Activated CD8-positive, alpha-beta T cell treated with anti-CD3 and anti-CD28 coated beads for 36 hours (primary cell): ENCODE data around the gene DENND11. TPM values are rescaled to one million over a fixed set of nuclear protein-coding genes. Genes with fewer than 3 reads are reported as not detected.

ENCODE experiments used
- ATAC-seq: fragments of 200-7000 bp; cut with Tn5 transposase; one replicate; pipeline ENCODE4 v1.10.0; 2021; ENCODE audit warnings: mild to moderate bottlenecking, moderate library complexity
- CTCF ChIA-PET: fragments of 350-600 bp; sonication (Branson Sonifier 250); formaldehyde crosslinking; loops from one replicate; lab custom pipeline; 2021; ENCODE audit warnings: antibody characterized with exemption; lab: Charles Lee
- POLR2A ChIA-PET: fragments of 350-600 bp; sonication (Branson Sonifier 250); formaldehyde crosslinking; loops from one replicate; lab custom pipeline; 2021; ENCODE audit warnings: antibody characterized with exemption; lab: Charles Lee
- DNase-seq: peaks from one replicate; pipeline ENCODE4 v3.0.0-alpha.2; 2020
- H3K27ac Mint-ChIP-seq: one replicate; pipeline ENCODE4 v1.8.0; 2021; ENCODE audit warnings: mild to moderate bottlenecking, mixed read lengths
- H3K27me3 Mint-ChIP-seq: one replicate; pipeline ENCODE4 v1.8.0; 2021; ENCODE audit warnings: mixed read lengths
- H3K36me3 Mint-ChIP-seq: one replicate; pipeline ENCODE4 v1.8.0; 2021; ENCODE audit warnings: low read depth, mixed read lengths
- H3K4me1 Mint-ChIP-seq: one replicate; pipeline ENCODE4 v1.8.0; 2021; ENCODE audit warnings: low read depth, mixed read lengths
- H3K4me3 Mint-ChIP-seq: one replicate; pipeline ENCODE4 v1.8.0; 2021; ENCODE audit warnings: mild to moderate bottlenecking, moderate library complexity, mixed read lengths
- H3K9me3 Mint-ChIP-seq: one replicate; pipeline ENCODE4 v1.8.0; 2021; ENCODE audit warnings: mixed read lengths
- intact Hi-C: fragments of 100-400 bp; cut with micrococcal nuclease; formaldehyde crosslinking; loops from one replicate; pipeline ENCODE4 v1.10.0; 2022
- total RNA-seq, 2 experiments: library from RNA; stranded (reverse); gene quantifications; one replicate each; pipeline ENCODE4 v1.2.3, GENCODE V29; 2021
- TF ChIP-seq, protein P1 (sequence below): fragments of 200-600 bp; IDR thresholded peaks from one replicate; pipeline ENCODE4 v1.8.0; 2022; ENCODE audit warnings: antibody characterized with exemption, mild to moderate bottlenecking

The DENND11 gene
- total RNA-seq, 2 experiments from 2014 or later, result 28.6 to 32.2 TPM

DNA sequence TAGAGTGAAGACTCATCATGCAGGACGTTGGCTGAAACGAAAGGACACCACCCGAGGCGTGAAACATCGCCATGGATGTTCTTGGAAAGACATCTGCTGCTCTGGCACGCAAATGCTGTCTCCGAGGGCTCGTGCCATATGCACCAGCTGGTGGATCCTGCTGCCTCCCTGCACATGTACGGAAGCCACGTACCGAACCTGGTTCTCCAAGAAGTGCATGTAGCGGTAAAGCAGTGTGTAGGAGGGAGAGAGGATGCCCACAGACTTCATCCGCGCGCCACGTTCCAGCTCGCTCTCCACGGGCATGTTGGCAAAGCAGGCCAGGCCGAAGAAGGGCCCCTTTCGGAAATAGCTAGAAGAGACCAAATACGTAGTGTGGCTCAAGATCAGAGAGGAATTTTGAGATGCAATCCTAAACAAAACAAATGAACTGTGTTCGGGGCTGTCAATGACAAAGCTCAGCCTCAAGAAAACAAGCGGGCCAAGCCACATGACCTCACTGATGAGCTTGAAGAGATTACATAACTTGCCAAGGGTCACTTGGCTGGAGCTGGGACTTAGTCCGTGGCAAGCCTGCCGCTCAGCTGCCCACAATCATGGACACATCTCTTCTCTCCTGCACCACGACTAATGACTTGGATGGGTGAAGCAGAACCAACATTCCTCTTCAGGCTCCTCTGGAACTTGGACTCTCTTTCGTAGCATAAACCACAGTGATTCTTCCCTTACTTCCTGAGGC lies 16.5 kb downstream of the DENND11 start:
- intact Hi-C loops, result no loop called here
- POLR2A ChIA-PET, result interaction anchor here (0.6 to 1.1 kb wide), 3 partner anchors 16 to 56 kb away, joined by 4 to 5 read pairs (median 4); partner anchors contain the start of gene SSBP1

GRCh38 chr7:141679014-141679413 lies 23.0 kb downstream of the DENND11 start:
- intact Hi-C loops, result no loop called here
- POLR2A ChIA-PET, result no interaction called here
- peaks cover 20% of the 10 kb centered on the region for H3K4me1 Mint-ChIP-seq
- no peaks in the 10 kb centered on the region for H3K27me3 Mint-ChIP-seq
- H3K27ac Mint-ChIP-seq, result peak overlapping the region; percentile 60
- DNase-seq (no peak), ATAC-seq (peak; percentile 83)
- no peaks in the 10 kb centered on the region for H3K9me3 Mint-ChIP-seq
- peaks cover 14% of the 10 kb centered on the region for H3K36me3 Mint-ChIP-seq
- CTCF ChIA-PET, result interaction anchor here (1.5 kb wide), 1 partner anchor 59 kb away, joined by 3 read pairs; the partner anchor contains the start of gene SSBP1
- H3K4me3 Mint-ChIP-seq, result no peak overlapping the region
- TF ChIP-seq, protein P1, sequence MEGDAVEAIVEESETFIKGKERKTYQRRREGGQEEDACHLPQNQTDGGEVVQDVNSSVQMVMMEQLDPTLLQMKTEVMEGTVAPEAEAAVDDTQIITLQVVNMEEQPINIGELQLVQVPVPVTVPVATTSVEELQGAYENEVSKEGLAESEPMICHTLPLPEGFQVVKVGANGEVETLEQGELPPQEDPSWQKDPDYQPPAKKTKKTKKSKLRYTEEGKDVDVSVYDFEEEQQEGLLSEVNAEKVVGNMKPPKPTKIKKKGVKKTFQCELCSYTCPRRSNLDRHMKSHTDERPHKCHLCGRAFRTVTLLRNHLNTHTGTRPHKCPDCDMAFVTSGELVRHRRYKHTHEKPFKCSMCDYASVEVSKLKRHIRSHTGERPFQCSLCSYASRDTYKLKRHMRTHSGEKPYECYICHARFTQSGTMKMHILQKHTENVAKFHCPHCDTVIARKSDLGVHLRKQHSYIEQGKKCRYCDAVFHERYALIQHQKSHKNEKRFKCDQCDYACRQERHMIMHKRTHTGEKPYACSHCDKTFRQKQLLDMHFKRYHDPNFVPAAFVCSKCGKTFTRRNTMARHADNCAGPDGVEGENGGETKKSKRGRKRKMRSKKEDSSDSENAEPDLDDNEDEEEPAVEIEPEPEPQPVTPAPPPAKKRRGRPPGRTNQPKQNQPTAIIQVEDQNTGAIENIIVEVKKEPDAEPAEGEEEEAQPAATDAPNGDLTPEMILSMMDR, result no peak

More for the DNA sequence above, 16.5 kb downstream of the DENND11 start:
- Mint-ChIP-seq H3K36me3 (peaks cover 19% of the 10 kb centered on the region), H3K27me3 (no peaks in the 10 kb centered on the region), H3K4me1 (peaks cover 8% of the 10 kb centered on the region), H3K9me3 (no peaks in the 10 kb centered on the region), H3K4me3 (no peak overlapping the region), H3K27ac (no peak overlapping the region)
- CTCF ChIA-PET, result interaction anchor here (1.0 to 1.4 kb wide), 5 partner anchors 10 to 34 kb away, joined by 3 to 4 read pairs (median 3); no protein-coding TSS in a partner anchor
- DNase-seq, result no peak
- ATAC-seq, result no peak
- TF ChIP-seq, protein P1, result no peak

DNA sequence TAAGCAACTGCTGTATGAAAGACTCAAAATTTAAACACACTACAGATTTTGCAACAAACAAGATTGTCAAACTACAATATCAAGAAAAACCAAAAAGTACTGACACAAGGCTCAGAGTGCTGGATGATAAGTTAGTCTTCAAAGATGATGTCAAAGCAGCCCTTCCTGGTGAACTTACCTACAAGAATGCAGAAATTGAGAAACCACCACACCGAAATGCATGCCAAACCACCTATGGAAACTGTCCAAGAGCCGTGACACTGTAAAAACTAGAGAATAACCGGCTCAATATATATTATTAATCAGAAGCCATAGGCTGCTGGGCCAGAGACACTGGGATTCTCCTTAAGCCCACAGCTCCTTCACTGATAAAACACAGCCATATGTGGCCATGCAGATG lies 25.3 kb downstream of the DENND11 start:
- no peaks in the 10 kb centered on the region for H3K27me3 Mint-ChIP-seq
- ATAC-seq, result no peak
- CTCF ChIA-PET, result interaction anchor here (0.8 to 3.9 kb wide), 2 partner anchors 17 to 19 kb away, joined by 4 to 14 read pairs; no protein-coding TSS in a partner anchor
- peaks cover 24% of the 10 kb centered on the region for H3K4me1 Mint-ChIP-seq
- no peak overlapping the region for H3K4me3 Mint-ChIP-seq
- TF ChIP-seq, protein P1, result no peak
- no peak for DNase-seq
- H3K27ac Mint-ChIP-seq, result peak overlapping the region; percentile 30
- H3K36me3 Mint-ChIP-seq, result peaks cover 13% of the 10 kb centered on the region
- intact Hi-C loops, result no loop called here
- H3K9me3 Mint-ChIP-seq, result no peaks in the 10 kb centered on the region
- POLR2A ChIA-PET, result no interaction called here

DNA sequence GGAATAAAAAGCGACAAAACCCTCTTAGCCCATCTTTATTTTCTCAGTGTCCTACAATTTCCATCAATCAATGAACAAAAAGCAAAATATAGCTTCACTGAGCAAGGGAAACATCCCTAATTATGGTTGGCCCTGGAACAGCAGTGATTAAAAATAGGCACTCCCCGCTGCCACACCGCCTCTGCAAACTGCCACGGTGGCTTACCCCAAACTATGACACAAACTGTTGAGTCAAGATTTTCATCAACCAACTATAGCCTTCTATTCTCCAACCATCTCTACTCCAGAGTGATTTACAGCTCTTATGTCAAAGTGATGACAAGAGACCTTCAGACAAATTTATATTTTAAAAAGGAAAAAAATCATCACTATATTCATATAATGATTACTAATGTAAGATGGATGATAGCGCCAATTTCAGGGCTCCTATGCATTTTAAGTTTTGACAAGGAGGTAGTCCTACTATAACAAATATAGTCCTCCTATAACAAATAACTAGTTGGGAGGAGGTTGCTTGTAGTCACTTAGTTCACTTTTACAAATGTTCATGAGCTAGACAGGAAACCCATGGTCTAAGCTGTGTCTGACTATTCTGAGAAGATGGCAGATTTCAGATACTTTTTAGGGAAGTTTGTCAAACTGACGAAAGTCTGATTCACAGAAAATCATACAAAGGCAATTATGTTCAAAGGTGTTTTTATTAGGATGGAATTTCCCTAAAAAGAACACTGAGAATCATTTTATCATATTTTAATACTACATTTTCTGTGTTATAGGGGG lies 26.3 kb downstream of the DENND11 start:
- Mint-ChIP-seq H3K36me3 (peaks cover 13% of the 10 kb centered on the region), H3K27me3 (no peaks in the 10 kb centered on the region), H3K4me1 (peaks cover 24% of the 10 kb centered on the region), H3K4me3 (no peak overlapping the region), H3K27ac (peak overlapping the region; percentile 64), H3K9me3 (no peaks in the 10 kb centered on the region)
- ChIA-PET POLR2A (no interaction called here), CTCF (interaction anchor here (0.7 to 3.9 kb wide), 5 partner anchors 10 to 62 kb away, joined by 3 to 14 read pairs (median 4); partner anchors contain the start of gene SSBP1)
- peak; percentile 52 for DNase-seq
- ATAC-seq, result peak; percentile 59
- TF ChIP-seq, protein P1, result no peak
- intact Hi-C loops, result no loop called here
